ENCODE results near the gene TMCC1. TPM values are rescaled to one million over a fixed set of nuclear protein-coding genes. Genes with fewer than 3 reads are reported as not detected.
"Not testable (repeated sequence)": the region's sequence is repeated elsewhere in the genome, so short reads cannot be mapped to it uniquely, and the experiment has no call there.

The TMCC1 gene
- total RNA-seq, 2 donors from 2014 or later = 21.5 to 34.5 TPM

GRCh38 chr3:129684270-129684669 is 209.2 kb downstream of the TMCC1 start:
- Mint-ChIP-seq H3K9me3 (no peaks in the 10 kb centered on the region), H3K4me1 (ENCODE audit: low read depth in 2 of 2) (no peaks in the 10 kb centered on the region), H3K27ac (no peak overlapping the region), H3K27me3 (no peaks in the 10 kb centered on the region), H3K4me3 (no peak overlapping the region), H3K36me3 (no peaks in the 10 kb centered on the region)
- DNase-seq (ENCODE audit: low spot score) (no peak), ATAC-seq (no peak)

- no peaks in the 10 kb centered on the region for H3K9me3 Mint-ChIP-seq
- H3K4me1 Mint-ChIP-seq (ENCODE audit: low read depth in 2 of 2) = no peaks in the 10 kb centered on the region
- no peaks in the 10 kb centered on the region for H3K36me3 Mint-ChIP-seq
- no peak for DNase-seq (ENCODE audit: low spot score)
- no peaks in the 10 kb centered on the region for H3K27me3 Mint-ChIP-seq
- no peak overlapping the region for H3K4me3 Mint-ChIP-seq
- no peak for ATAC-seq
- no peak overlapping the region for H3K27ac Mint-ChIP-seq
Measured at GRCh38 chr3:129683201-129683600, 210.3 kb downstream of the TMCC1 start.

- DNase-seq (ENCODE audit: low spot score) (no peak), ATAC-seq (no peak)
- no peaks in the 10 kb centered on the region for H3K9me3 Mint-ChIP-seq
- H3K4me1 Mint-ChIP-seq (ENCODE audit: low read depth in 2 of 2) = no peaks in the 10 kb centered on the region
- H3K4me3 Mint-ChIP-seq = no peak overlapping the region
- no peak overlapping the region for H3K27ac Mint-ChIP-seq
- H3K27me3 Mint-ChIP-seq = no peaks in the 10 kb centered on the region
- no peaks in the 10 kb centered on the region for H3K36me3 Mint-ChIP-seq
Measured at GRCh38 chr3:129676985-129677384, 216.5 kb downstream of the TMCC1 start.

- not testable (repeated sequence) for H3K4me1 Mint-ChIP-seq (ENCODE audit: low read depth in 2 of 2); ATAC-seq; DNase-seq (ENCODE audit: low spot score); H3K9me3 Mint-ChIP-seq; H3K36me3 Mint-ChIP-seq; H3K27me3 Mint-ChIP-seq; H3K27ac Mint-ChIP-seq; H3K4me3 Mint-ChIP-seq
Measured at GRCh38 chr3:129674798-129675123, 218.8 kb downstream of the TMCC1 start.

GRCh38 chr3:129673897-129674797 is 219.4 kb downstream of the TMCC1 start:
- Mint-ChIP-seq H3K27me3 (no peaks in the 10 kb centered on the region), H3K4me3 (no peak overlapping the region), H3K27ac (no peak overlapping the region), H3K36me3 (no peaks in the 10 kb centered on the region), H3K9me3 (no peaks in the 10 kb centered on the region), H3K4me1 (ENCODE audit: low read depth in 2 of 2) (no peaks in the 10 kb centered on the region)
- DNase-seq (ENCODE audit: low spot score) = no peak
- no peak for ATAC-seq

GRCh38 chr3:129673012-129673411 is 220.5 kb downstream of the TMCC1 start:
- no peaks in the 10 kb centered on the region for H3K27me3 Mint-ChIP-seq

GRCh38 chr3:129672412-129672811 is 221.1 kb downstream of the TMCC1 start:
- Mint-ChIP-seq H3K4me3 (no peak overlapping the region), H3K27ac (no peak overlapping the region), H3K9me3 (no peaks in the 10 kb centered on the region), H3K4me1 (ENCODE audit: low read depth in 2 of 2) (no peaks in the 10 kb centered on the region), H3K27me3 (no peaks in the 10 kb centered on the region), H3K36me3 (no peaks in the 10 kb centered on the region)
- no peak for ATAC-seq
- no peak for DNase-seq (ENCODE audit: low spot score)

More at GRCh38 chr3:129673012-129673411, 220.5 kb downstream of the TMCC1 start:
- Mint-ChIP-seq H3K4me1 (ENCODE audit: low read depth in 2 of 2) (no peaks in the 10 kb centered on the region), H3K36me3 (no peaks in the 10 kb centered on the region), H3K27ac (no peak overlapping the region), H3K9me3 (no peaks in the 10 kb centered on the region), H3K4me3 (no peak overlapping the region)
- ATAC-seq (no peak), DNase-seq (ENCODE audit: low spot score) (no peak)

GRCh38 chr3:129665024-129665768 is 228.3 kb downstream of the TMCC1 start:
- no peak overlapping the region for H3K4me3 Mint-ChIP-seq
- no peaks in the 10 kb centered on the region for H3K9me3 Mint-ChIP-seq
- no peaks in the 10 kb centered on the region for H3K27me3 Mint-ChIP-seq
- H3K36me3 Mint-ChIP-seq = no peaks in the 10 kb centered on the region
- H3K27ac Mint-ChIP-seq = no peak overlapping the region
- DNase-seq (ENCODE audit: low spot score) (no peak), ATAC-seq (no peak)
- peaks cover 0 to 2% of the 10 kb centered on the region in 2 donors for H3K4me1 Mint-ChIP-seq (ENCODE audit: low read depth in 2 of 2)

GRCh38 chr3:129663930-129664646 is 229.4 kb downstream of the TMCC1 start:
- no peaks in the 10 kb centered on the region for H3K9me3 Mint-ChIP-seq
- ATAC-seq = no peak
- H3K27me3 Mint-ChIP-seq = no peaks in the 10 kb centered on the region
- no peak overlapping the region for H3K4me3 Mint-ChIP-seq
- H3K36me3 Mint-ChIP-seq = no peaks in the 10 kb centered on the region
- H3K27ac Mint-ChIP-seq = no peak overlapping the region
- H3K4me1 Mint-ChIP-seq (ENCODE audit: low read depth in 2 of 2) = peaks cover 0 to 2% of the 10 kb centered on the region in 2 donors
- no peak for DNase-seq (ENCODE audit: low spot score)

GRCh38 chr3:129663045-129663446 is 230.5 kb downstream of the TMCC1 start:
- no peak for ATAC-seq
- Mint-ChIP-seq H3K27me3 (no peaks in the 10 kb centered on the region), H3K4me1 (ENCODE audit: low read depth in 2 of 2) (peaks cover 4 to 7% of the 10 kb centered on the region in 2 donors), H3K36me3 (no peaks in the 10 kb centered on the region), H3K27ac (no peak overlapping the region), H3K4me3 (no peak overlapping the region), H3K9me3 (no peaks in the 10 kb centered on the region)
- DNase-seq (ENCODE audit: low spot score) = no peak

- Mint-ChIP-seq H3K4me3 (no peak overlapping the region), H3K4me1 (ENCODE audit: low read depth in 2 of 2) (peaks cover 8 to 12% of the 10 kb centered on the region in 2 donors), H3K27me3 (no peaks in the 10 kb centered on the region), H3K36me3 (no peaks in the 10 kb centered on the region), H3K9me3 (no peaks in the 10 kb centered on the region), H3K27ac (no peak overlapping the region)
- DNase-seq (ENCODE audit: low spot score) = no peak
- ATAC-seq = no peak
Measured at GRCh38 chr3:129662191-129662608, 231.3 kb downstream of the TMCC1 start.

- Mint-ChIP-seq H3K27ac (no peak overlapping the region), H3K4me3 (no peak overlapping the region), H3K36me3 (no peaks in the 10 kb centered on the region), H3K4me1 (ENCODE audit: low read depth in 2 of 2) (peaks cover 8 to 12% of the 10 kb centered on the region in 2 donors), H3K27me3 (no peaks in the 10 kb centered on the region), H3K9me3 (no peaks in the 10 kb centered on the region)
- ATAC-seq = no peak
- no peak for DNase-seq (ENCODE audit: low spot score)
Measured at GRCh38 chr3:129661766-129662165, 231.7 kb downstream of the TMCC1 start.

GRCh38 chr3:129658110-129658843 is 235.2 kb downstream of the TMCC1 start:
- ATAC-seq (no peak), DNase-seq (ENCODE audit: low spot score) (no peak)
- Mint-ChIP-seq H3K4me3 (peak overlapping the region; percentile 19), H3K36me3 (no peaks in the 10 kb centered on the region), H3K27ac (no peak overlapping the region), H3K27me3 (no peaks in the 10 kb centered on the region), H3K9me3 (no peaks in the 10 kb centered on the region), H3K4me1 (ENCODE audit: low read depth in 2 of 2) (peaks cover 8 to 12% of the 10 kb centered on the region in 2 donors)

Measured in natural killer cell treated with Interleukin-12 subunit alpha and Interleukin-12 subunit beta and Interleukin-15 and Interleukin-18, amount 100 ng/mL, for 72 hours (primary cell).